ENCODE measurements around the gene KIRREL1. TPM values are rescaled to one million over a fixed set of nuclear protein-coding genes. Genes with fewer than 3 reads are reported as not detected.
"Not testable (repeated sequence)": the region's sequence is repeated elsewhere in the genome, so short reads cannot be mapped to it uniquely, and the experiment has no call there.

The KIRREL1 gene
- total RNA-seq, 2 donors from 2014 or later, result not detected

- H3K4me3 Mint-ChIP-seq, result not testable (repeated sequence)
Observed at GRCh38 chr1:158128531-158128930, 135.1 kb downstream of the KIRREL1 start.

DNA sequence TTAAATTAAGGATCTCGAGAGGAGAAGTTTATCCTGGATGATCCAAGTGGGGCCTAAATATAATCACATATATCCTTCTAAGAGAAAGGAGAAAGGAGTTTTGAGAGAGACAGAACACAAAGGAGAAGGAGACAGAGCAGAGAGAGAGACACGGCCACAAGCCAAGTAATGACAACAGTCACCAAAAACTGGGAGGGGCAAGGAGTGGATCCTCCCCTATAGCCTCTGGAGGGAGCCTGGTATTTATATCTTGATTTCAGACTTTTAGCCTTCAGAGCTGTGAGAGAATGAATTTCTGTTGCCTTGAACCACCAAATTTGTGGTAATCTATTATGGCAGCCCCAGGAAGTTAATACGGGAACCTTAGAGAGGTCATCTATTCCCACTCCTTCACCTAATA is 137.8 kb downstream of the KIRREL1 start:
- Mint-ChIP-seq H3K4me1 (ENCODE audit: low read depth in 2 of 2) (no peaks in the 10 kb centered on the region), H3K4me3 (no peak overlapping the region), H3K27ac (no peak overlapping the region), H3K9me3 (no peaks in the 10 kb centered on the region), H3K27me3 (peaks cover 9 to 27% of the 10 kb centered on the region in 2 donors), H3K36me3 (no peaks in the 10 kb centered on the region)
- DNase-seq (ENCODE audit: low spot score) (no peak), ATAC-seq (no peak)

More at GRCh38 chr1:158128531-158128930, 135.1 kb downstream of the KIRREL1 start:
- ATAC-seq; H3K27ac Mint-ChIP-seq; H3K9me3 Mint-ChIP-seq; DNase-seq (ENCODE audit: low spot score); H3K4me1 Mint-ChIP-seq (ENCODE audit: low read depth in 2 of 2); H3K36me3 Mint-ChIP-seq: not testable (repeated sequence)
- H3K27me3 Mint-ChIP-seq, result peaks cover 24 to 48% of the 10 kb centered on the region in 2 donors

DNA sequence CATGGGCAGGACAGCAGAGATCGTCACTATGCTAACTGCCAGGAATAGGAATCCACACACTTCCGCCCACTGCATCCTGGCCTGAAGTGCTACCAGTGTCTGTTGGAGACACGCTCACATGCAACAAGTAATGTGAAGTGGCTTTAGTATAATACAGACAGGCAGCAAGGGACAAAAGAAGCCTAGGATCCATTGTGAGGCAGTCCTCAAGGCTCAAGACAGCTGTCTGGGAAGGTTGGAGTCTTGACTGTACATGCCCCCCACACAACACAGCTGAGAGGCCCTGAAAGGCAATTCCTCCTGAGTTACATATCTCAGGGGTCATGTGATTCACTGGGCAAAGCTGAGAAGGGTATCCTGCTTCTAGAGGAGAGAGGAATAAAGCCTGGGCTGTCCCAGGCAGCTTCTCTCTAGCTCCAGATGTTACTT is 147.3 kb downstream of the KIRREL1 start:
- Mint-ChIP-seq H3K27me3 (peaks cover 0 to 3% of the 10 kb centered on the region in 2 donors), H3K4me1 (ENCODE audit: low read depth in 2 of 2) (no peaks in the 10 kb centered on the region), H3K36me3 (no peaks in the 10 kb centered on the region), H3K27ac (no peak overlapping the region), H3K9me3 (no peaks in the 10 kb centered on the region), H3K4me3 (no peak overlapping the region)
- DNase-seq (ENCODE audit: low spot score) (no peak), ATAC-seq (no peak)

DNA sequence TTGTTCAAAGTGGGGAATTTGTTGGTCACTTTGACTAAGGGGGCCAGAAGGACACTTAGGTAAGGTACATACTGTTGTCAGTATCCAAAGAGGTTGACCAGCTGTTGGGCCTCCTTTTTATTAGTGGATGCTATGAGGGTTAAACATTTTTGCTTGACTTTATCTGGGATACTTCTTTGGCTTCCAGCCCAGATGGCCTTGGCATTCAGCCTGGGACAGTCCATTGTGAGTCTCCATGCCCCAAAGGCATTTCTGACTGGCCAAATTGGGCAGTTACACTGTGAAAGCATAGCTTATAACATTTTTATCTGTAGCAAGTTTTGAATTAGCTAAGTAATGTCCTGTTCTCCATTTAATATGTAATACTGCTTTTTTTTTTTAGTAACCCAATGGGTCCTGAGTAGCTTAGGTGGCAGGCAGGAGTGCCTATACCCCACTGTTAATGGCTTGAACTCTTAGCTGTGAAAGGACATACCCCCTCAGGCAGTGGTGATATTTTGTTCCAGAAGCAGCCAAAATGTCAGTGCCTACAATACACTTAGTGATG is 151.8 kb downstream of the KIRREL1 start:
- Mint-ChIP-seq H3K4me3 (no peak overlapping the region), H3K9me3 (peaks cover 7% of the 10 kb centered on the region), H3K27me3 (no peaks in the 10 kb centered on the region), H3K27ac (no peak overlapping the region), H3K4me1 (ENCODE audit: low read depth in 2 of 2) (peaks cover 22 to 24% of the 10 kb centered on the region in 2 donors), H3K36me3 (no peaks in the 10 kb centered on the region)
- ATAC-seq, result no peak
- DNase-seq (ENCODE audit: low spot score), result no peak

- no peaks in the 10 kb centered on the region for H3K27me3 Mint-ChIP-seq
- no peak overlapping the region for H3K4me3 Mint-ChIP-seq
- ATAC-seq, result no peak
- DNase-seq (ENCODE audit: low spot score), result no peak
- H3K36me3 Mint-ChIP-seq, result no peaks in the 10 kb centered on the region
- H3K9me3 Mint-ChIP-seq, result peaks cover 7% of the 10 kb centered on the region
- peaks cover 30 to 31% of the 10 kb centered on the region in 2 donors for H3K4me1 Mint-ChIP-seq (ENCODE audit: low read depth in 2 of 2)
- H3K27ac Mint-ChIP-seq, result no peak overlapping the region
Observed at GRCh38 chr1:158146165-158146564, 152.7 kb downstream of the KIRREL1 start.

GRCh38 chr1:158146739-158147138 is 153.3 kb downstream of the KIRREL1 start:
- ATAC-seq (no peak), DNase-seq (ENCODE audit: low spot score) (no peak)
- H3K9me3 Mint-ChIP-seq, result peaks cover 7% of the 10 kb centered on the region
- no peak overlapping the region for H3K27ac Mint-ChIP-seq
- H3K4me3 Mint-ChIP-seq, result no peak overlapping the region
- peaks cover 30 to 31% of the 10 kb centered on the region in 2 donors for H3K4me1 Mint-ChIP-seq (ENCODE audit: low read depth in 2 of 2)
- no peaks in the 10 kb centered on the region for H3K27me3 Mint-ChIP-seq
- no peaks in the 10 kb centered on the region for H3K36me3 Mint-ChIP-seq

DNA sequence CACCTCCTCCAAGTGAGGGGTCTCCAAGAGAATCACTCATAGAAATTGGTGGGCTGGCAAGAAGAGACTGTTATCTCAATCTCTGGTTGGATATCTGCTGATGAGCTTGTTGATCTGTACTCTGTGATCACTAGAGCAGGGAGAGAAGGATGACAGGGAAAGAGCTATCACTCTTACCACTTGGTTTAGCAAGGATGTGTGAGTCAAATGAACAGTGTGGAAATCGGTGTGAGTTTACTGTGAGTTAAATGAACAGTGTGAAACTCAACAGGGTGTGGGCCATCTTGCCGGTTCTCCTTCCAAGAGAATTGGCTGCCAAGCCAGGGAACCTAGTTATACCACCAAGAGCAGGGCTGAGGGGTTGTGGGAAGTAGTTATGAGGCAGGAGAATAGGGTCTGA is 154.0 kb downstream of the KIRREL1 start:
- Mint-ChIP-seq H3K36me3 (no peaks in the 10 kb centered on the region), H3K27ac (no peak overlapping the region), H3K27me3 (no peaks in the 10 kb centered on the region), H3K4me1 (ENCODE audit: low read depth in 2 of 2) (peaks cover 30 to 31% of the 10 kb centered on the region in 2 donors), H3K4me3 (no peak overlapping the region), H3K9me3 (peaks cover 7% of the 10 kb centered on the region)
- no peak for ATAC-seq
- no peak for DNase-seq (ENCODE audit: low spot score)

GRCh38 chr1:158147869-158148268 is 154.4 kb downstream of the KIRREL1 start:
- no peak overlapping the region for H3K4me3 Mint-ChIP-seq
- peaks cover 30 to 31% of the 10 kb centered on the region in 2 donors for H3K4me1 Mint-ChIP-seq (ENCODE audit: low read depth in 2 of 2)
- no peak overlapping the region for H3K27ac Mint-ChIP-seq

DNA sequence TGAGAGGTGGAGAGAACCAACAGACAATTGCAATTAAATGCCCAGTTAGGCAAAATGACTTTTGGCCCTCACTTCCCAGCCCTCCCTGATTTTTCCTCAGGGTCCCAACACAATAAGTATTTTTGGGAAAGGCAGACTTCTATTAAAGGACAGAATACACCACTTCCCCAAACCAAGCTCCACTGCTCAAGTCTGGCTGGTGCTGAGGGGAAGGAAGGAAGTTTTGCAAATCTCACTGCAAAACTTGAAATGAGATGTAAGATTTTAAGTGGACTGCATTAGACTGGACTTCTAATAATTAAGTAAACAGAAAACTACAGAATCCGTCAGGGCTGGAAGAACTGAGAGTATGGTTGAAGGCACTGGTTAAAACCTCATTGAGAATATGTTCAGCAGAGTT is 155.0 kb downstream of the KIRREL1 start:
- no peak for ATAC-seq

More at GRCh38 chr1:158147869-158148268, 154.4 kb downstream of the KIRREL1 start:
- H3K27me3 Mint-ChIP-seq, result peaks cover 2 to 5% of the 10 kb centered on the region in 2 donors
- no peak for DNase-seq (ENCODE audit: low spot score)
- no peak for ATAC-seq
- H3K9me3 Mint-ChIP-seq, result peaks cover 7% of the 10 kb centered on the region
- H3K36me3 Mint-ChIP-seq, result no peaks in the 10 kb centered on the region

DNA sequence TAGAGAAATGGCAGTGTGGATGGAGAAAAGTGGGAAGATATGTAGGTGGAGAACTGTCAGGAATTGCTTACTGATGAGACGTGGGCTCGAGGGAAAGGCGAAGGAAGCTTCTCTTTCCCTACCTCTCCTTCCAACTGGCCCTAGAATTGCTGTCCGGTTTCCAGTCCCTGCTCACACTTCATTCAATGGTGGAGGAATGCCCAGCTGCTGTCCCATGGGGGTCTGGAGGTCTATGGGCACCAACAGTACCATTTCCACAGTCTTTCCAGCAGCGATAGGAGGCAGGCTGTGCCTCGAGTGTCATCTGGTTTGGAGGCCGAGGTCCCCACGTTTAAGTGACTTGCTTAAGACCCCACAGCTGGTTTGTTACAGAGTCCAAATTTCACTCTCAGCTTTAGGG is 155.7 kb downstream of the KIRREL1 start:
- H3K4me1 Mint-ChIP-seq (ENCODE audit: low read depth in 2 of 2), result peaks cover 30 to 31% of the 10 kb centered on the region in 2 donors
- peak overlapping the region; percentile 91 for H3K4me3 Mint-ChIP-seq
- H3K27me3 Mint-ChIP-seq, result peaks cover 13 to 18% of the 10 kb centered on the region in 2 donors
- peaks cover 7% of the 10 kb centered on the region for H3K9me3 Mint-ChIP-seq
- H3K36me3 Mint-ChIP-seq, result no peaks in the 10 kb centered on the region
- peak overlapping the region; percentile 74 to 90 for H3K27ac Mint-ChIP-seq
- ATAC-seq, result no peak
- no peak for DNase-seq (ENCODE audit: low spot score)

More for the DNA sequence above, 155.0 kb downstream of the KIRREL1 start:
- Mint-ChIP-seq H3K9me3 (peaks cover 7% of the 10 kb centered on the region), H3K4me3 (peak overlapping the region; percentile 91), H3K36me3 (no peaks in the 10 kb centered on the region), H3K27ac (peak overlapping the region; percentile 74 to 90), H3K4me1 (ENCODE audit: low read depth in 2 of 2) (peaks cover 30 to 31% of the 10 kb centered on the region in 2 donors), H3K27me3 (peaks cover 6 to 10% of the 10 kb centered on the region in 2 donors)
- DNase-seq (ENCODE audit: low spot score), result no peak

Other genes with a start within 250 kb of the KIRREL1 start
- gene FCRL2, start 216.5 kb upstream of the KIRREL1 start, total RNA-seq, result not detected
- not detected for gene FCRL1, start 173.5 kb upstream of the KIRREL1 start, total RNA-seq
- gene CD5L, start 151.8 kb upstream of the KIRREL1 start, total RNA-seq, result not detected
- not detected for gene CD1D, start 187.2 kb downstream of the KIRREL1 start, total RNA-seq

Data from natural killer cell treated with Interleukin-12 subunit alpha and Interleukin-12 subunit beta and Interleukin-15 and Interleukin-18, amount 100 ng/mL, for 72 hours (primary cell).